Heart left ventricle (tissue), 16 donors: ENCODE data around the gene PPM1L. TPM values are rescaled to one million over a fixed set of nuclear protein-coding genes. Genes with fewer than 3 reads are reported as not detected.

ENCODE experiments used
- ATAC-seq, 4 donors: fragments of 200-7000 bp; cut with Tn5 transposase; one replicate each; pipeline ENCODE4 v1.9.1; 2020 to 2022; ENCODE audit warnings: moderate library complexity in 4 of 4, mild to moderate bottlenecking in 3 of 4, moderate number of reproducible peaks in 1 of 4
- DNase-seq, 5 donors: peaks; one replicate each; pipeline ENCODE4 v3.0.0-alpha.2; 2020
- H3K27ac ChIP-seq, 12 donors: fragments of 200-600 bp; sonication (generic) in 4 of 12; one replicate each; pipeline versions ENCODE4 v1.5.0 to v1.8.0; 2016 to 2022; ENCODE audit warnings: mild to moderate bottlenecking in 2 of 12
- H3K27me3 ChIP-seq, 9 donors: fragments of 200-600 bp; sonication (generic) in 2 of 9; one replicate each; pipeline versions ENCODE4 v1.5.1 to v1.8.0; 2016 to 2022; ENCODE audit warnings: mild to moderate bottlenecking in 3 of 9
- H3K36me3 ChIP-seq, 9 donors: fragments of 200-600 bp; sonication (generic) in 2 of 9; one replicate each; pipeline versions ENCODE4 v1.5.0 to v1.8.0; 2018 to 2022; ENCODE audit warnings: mild to moderate bottlenecking in 2 of 9
- H3K4me1 ChIP-seq, 12 donors: fragments of 200-600 bp; sonication (generic) in 4 of 12; one replicate each; pipeline versions ENCODE4 v1.5.0 to v1.8.0; 2016 to 2022; ENCODE audit warnings: mild to moderate bottlenecking in 3 of 12
- H3K4me3 ChIP-seq, 12 donors: fragments of 200-600 bp; sonication (generic) in 4 of 12; one replicate each; pipeline versions ENCODE4 v1.5.0 to v1.8.0; 2017 to 2022; ENCODE audit warnings: mild to moderate bottlenecking in 9 of 12, moderate library complexity in 4 of 12
- H3K9me3 ChIP-seq, 12 donors: fragments of 200-600 bp; sonication (generic) in 4 of 12; one replicate each; pipeline versions ENCODE4 v1.5.0 to v1.8.0; 2016 to 2022; ENCODE audit warnings: mild to moderate bottlenecking in 1 of 12
- POLR2A ChIP-seq, 2 donors: fragments of 450-650 bp; IDR thresholded peaks; one replicate each; pipeline ENCODE4 v1.6.1; 2017; ENCODE audit warnings: antibody characterized with exemption in 2 of 2, mild to moderate bottlenecking in 2 of 2, moderate library complexity in 2 of 2
- WGBS, 4 donors: extraction: QIAGEN DNeasy Blood & Tissue Kit in 2 of 4; methylation state at CpG; one replicate each; pipeline versions ENCODE4 v1.1.5 to v1.1.7; 2013 to 2018; 5-methylcytosine and 5-hydroxymethylcytosine counted together
- intact Hi-C, 10 donors: fragments of 100-400 bp; cut with DNase I; formaldehyde crosslinking; loops; one replicate each; pipeline versions ENCODE4 v1.11.1 to v1.14.2; 2022
- polyA plus RNA-seq, 2 donors: library from polyadenylated mRNA; stranded (reverse); fragments of 200-250 nt; gene quantifications; one replicate each; pipeline ENCODE4 v1.2.3, GENCODE V29; 2013
- total RNA-seq, 9 donors: library from RNA; depleted of rRNA in 2 of 9; stranded (reverse); fragments of >200 nt in 2 of 9; fragmentation: NEBNext Ultra II Directional in 3 of 9; extraction: Animal tissue kit (Norgen Biotek cat#: 25700) in 3 of 9; gene quantifications; one replicate each; pipeline versions ENCODE4 v1.1.0 to v1.2.4, GENCODE V29; 2016 to 2023
- TF ChIP-seq, protein P1 (sequence below), 12 donors: fragments of 200-600 bp; sonication (generic) in 4 of 12; IDR thresholded peaks; one replicate each; pipeline versions ENCODE4 v1.5.0 to v1.8.0; 2018 to 2022; ENCODE audit warnings: antibody characterized with exemption in 12 of 12, mild to moderate bottlenecking in 5 of 12
- donor health status: ischemic (EF 13 %, LVEDD 7.1; RV severe dilation, severe dysfunction).
- donor health status: healthy with polysubstance abuse.
- donor health status: DM: no; HTN: yes; CAD: no.
- donor health status: DM: no; HTN: no; CAD: no.
- donor health status: ischemic (EF 25% LVEDD 6.9; RV normal size, moderate dysfunction).
- donor health status: ischemic (EF 25% LVEDD 5.7; RV mildly dilated, moderate dysfunction).
- donor health status: healthy.
- donor health status: DM: yes; HTN: yes; CAD: no.
- donor health status: ischemic (EF 35%, LVEDD 5.7; RV mildly dilated, moderate dysfunction).
- donor health status: nonischemic (EF 11% LVEDD 7.7; RV severe dilation, severe dysfunction).
- donor health status: DM: yes; HTN: yes; CAD: no.
- donor health status: PGD.
- donor health status: ischemic (EF 29% LVEDD 5.4; RV normal size, mild dysfunction).
- donor health status: nonischemic (EF 23%, LVEDD 6.1; RV moderate dilation, normal function).

Gene PPM1L
- total and polyA plus RNA-seq, 11 donors, result 6.2 to 89.6 (median 41.7) TPM

DNA sequence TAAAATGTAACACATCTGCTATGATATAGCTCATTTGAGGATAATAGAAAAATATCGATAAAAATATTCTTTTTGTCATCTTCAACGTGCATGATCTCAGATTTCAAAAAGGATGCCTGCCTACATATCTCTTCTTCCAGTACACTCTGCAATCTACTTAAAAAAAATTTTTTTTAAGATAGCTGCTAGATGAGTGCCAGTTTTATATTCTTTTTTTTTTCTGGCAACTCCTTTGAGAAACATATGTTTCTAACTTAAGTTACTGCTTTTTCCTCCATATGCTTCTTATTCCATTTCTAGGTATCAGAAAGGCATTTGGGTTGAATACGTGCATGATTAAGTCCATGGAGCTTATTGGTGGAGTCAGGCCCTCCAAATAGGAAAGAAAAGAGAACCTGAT lies 160.4 kb downstream of the PPM1L start:
- intact Hi-C loops, result no loop called here
- 86 to 92% (median 89%) methylated on average over 3 of the region's 3 CpGs for WGBS, 4 donors
- H3K36me3 ChIP-seq, result no peaks in the 10 kb centered on the region

DNA sequence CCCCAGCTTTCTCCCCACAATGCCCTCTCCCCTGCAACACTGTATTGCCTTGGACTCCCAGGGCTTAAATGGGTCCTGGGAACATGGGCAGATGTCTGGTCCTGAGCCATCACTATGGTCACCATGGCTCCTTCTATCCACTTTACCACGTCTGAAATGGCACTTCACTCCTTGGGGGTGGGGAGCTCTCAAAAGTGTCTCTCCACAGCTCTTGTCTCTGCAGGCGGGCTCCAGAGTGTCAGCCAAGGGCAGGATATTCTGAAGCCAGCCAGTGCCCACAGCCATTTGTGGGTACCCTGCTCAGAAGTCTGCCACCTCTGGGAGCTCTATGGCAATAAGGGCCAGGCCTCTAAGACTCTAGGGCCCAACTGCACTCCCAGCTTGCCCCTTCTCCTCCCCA lies 163.9 kb downstream of the PPM1L start:
- no peak overlapping the region for H3K4me3 ChIP-seq
- H3K27ac ChIP-seq, result no peak overlapping the region
- intact Hi-C loops, result loop anchor here in 6 of 10 donors (5.0 to 10.0 kb wide), 4 partner anchors 163 to 505 kb away; partner anchors contain the start of gene PPM1L (in 2 of the 6)
- WGBS, 4 donors, result 43 to 68% (median 57%) methylated on average over 2 of the region's 2 CpGs
- no peaks in the 10 kb centered on the region for H3K27me3 ChIP-seq
- DNase-seq (peak in 2 of 5 donors; percentile 28 to 29), ATAC-seq (peak; percentile 22 to 66 (median 37))
- TF ChIP-seq, protein P1, sequence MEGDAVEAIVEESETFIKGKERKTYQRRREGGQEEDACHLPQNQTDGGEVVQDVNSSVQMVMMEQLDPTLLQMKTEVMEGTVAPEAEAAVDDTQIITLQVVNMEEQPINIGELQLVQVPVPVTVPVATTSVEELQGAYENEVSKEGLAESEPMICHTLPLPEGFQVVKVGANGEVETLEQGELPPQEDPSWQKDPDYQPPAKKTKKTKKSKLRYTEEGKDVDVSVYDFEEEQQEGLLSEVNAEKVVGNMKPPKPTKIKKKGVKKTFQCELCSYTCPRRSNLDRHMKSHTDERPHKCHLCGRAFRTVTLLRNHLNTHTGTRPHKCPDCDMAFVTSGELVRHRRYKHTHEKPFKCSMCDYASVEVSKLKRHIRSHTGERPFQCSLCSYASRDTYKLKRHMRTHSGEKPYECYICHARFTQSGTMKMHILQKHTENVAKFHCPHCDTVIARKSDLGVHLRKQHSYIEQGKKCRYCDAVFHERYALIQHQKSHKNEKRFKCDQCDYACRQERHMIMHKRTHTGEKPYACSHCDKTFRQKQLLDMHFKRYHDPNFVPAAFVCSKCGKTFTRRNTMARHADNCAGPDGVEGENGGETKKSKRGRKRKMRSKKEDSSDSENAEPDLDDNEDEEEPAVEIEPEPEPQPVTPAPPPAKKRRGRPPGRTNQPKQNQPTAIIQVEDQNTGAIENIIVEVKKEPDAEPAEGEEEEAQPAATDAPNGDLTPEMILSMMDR (IDR thresholded peaks at IDR 0.05), result no peak
- no peak for TF ChIP-seq POLR2A (IDR thresholded peaks at IDR 0.05)
- no peaks in the 10 kb centered on the region for H3K9me3 ChIP-seq
- H3K4me1 ChIP-seq, result peaks cover 0 to 33% (median 5%) of the 10 kb centered on the region in 12 donors
- H3K36me3 ChIP-seq, result no peaks in the 10 kb centered on the region

More for the DNA sequence above, 160.4 kb downstream of the PPM1L start:
- Histone ChIP-seq H3K9me3 (no peaks in the 10 kb centered on the region), H3K4me3 (no peak overlapping the region), H3K4me1 (peaks cover 0 to 22% (median 4%) of the 10 kb centered on the region in 12 donors), H3K27me3 (no peaks in the 10 kb centered on the region), H3K27ac (no peak overlapping the region)
- ATAC-seq, result no peak
- no peak for DNase-seq
- TF ChIP-seq, protein P1 (IDR thresholded peaks at IDR 0.05), result no peak
- no peak for TF ChIP-seq POLR2A (IDR thresholded peaks at IDR 0.05)

DNA sequence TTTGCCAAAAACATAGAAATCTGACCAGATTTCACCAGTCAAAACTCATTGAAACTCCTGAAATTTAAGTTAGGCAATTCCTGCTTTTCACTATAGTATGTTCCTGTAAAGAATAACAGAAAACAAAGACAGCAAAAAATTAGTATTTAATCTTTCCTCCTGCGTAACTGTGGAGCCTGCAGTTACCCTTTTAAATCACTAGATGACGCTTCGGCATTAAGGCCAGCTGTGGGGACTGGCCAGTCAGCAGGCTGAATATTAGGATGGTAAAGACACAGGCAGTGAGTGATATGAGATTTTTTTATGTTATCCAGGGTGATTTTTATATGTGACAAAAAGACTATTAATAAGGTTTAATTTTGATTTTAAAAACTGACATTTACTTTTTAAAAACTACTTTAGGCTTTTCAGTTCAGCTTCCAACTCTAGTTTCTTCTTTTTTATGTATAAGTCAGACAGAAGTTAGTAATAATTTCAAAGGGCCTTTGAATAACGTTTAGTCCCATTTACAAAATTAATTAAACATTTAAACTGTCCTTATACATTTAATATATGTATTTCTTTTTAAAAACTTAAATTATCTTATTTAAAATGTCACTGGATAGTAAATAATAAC lies 165.1 kb downstream of the PPM1L start:
- DNase-seq, result peak in 3 of 5 donors; percentile 26 to 38 (median 27)
- peak in 3 of 4 donors; percentile 67 to 83 (median 79) for ATAC-seq
- Histone ChIP-seq H3K27ac (no peak overlapping the region), H3K27me3 (no peaks in the 10 kb centered on the region), H3K9me3 (no peaks in the 10 kb centered on the region), H3K4me1 (peaks cover 0 to 39% (median 5%) of the 10 kb centered on the region in 12 donors), H3K36me3 (no peaks in the 10 kb centered on the region), H3K4me3 (no peak overlapping the region)
- intact Hi-C loops, result loop anchor here in 6 of 10 donors (5.0 to 10.0 kb wide), 4 partner anchors 164 to 504 kb away; partner anchors contain the start of gene PPM1L (in 2 of the 6)
- no peak for TF ChIP-seq POLR2A (IDR thresholded peaks at IDR 0.05)
- TF ChIP-seq, protein P1 (IDR thresholded peaks at IDR 0.05), result peak; percentile 67 to 92 (median 86)
- 25 to 32% (median 30%) methylated on average over 4 of the region's 4 CpGs for WGBS, 4 donors

DNA sequence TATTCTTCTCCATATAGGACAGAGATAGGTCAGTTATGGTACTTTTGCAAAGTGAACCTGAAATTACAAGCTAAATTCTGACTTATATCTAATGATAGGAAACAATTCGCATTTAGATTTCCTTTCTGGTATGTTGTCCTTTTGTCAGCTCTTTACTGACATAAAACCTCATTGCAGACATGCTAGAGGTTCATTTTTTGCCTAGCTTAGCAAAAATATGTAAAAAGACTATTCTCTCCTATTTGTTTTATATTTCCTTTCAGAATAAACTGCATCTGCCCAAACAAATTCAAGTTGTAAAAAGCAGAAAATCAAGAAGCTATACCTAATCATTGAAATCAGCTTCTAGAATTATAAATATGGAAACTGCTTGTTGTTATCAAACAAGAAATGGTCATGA lies 168.7 kb downstream of the PPM1L start:
- no peak overlapping the region for H3K4me3 ChIP-seq
- no peak overlapping the region for H3K27ac ChIP-seq
- TF ChIP-seq, protein P1 (IDR thresholded peaks at IDR 0.05), result no peak
- TF ChIP-seq POLR2A (IDR thresholded peaks at IDR 0.05), result no peak
- 72 to 83% (median 81%) methylated on average over 1 of the region's 1 CpG for WGBS, 4 donors
- intact Hi-C loops, result loop anchor here in 8 of 10 donors (5.0 to 10.0 kb wide), 5 partner anchors 167 to 500 kb away; partner anchors contain the start of gene PPM1L (in 7 of the 8)
- DNase-seq, result no peak
- H3K9me3 ChIP-seq, result no peaks in the 10 kb centered on the region
- no peaks in the 10 kb centered on the region for H3K27me3 ChIP-seq
- H3K4me1 ChIP-seq, result peaks cover 0 to 38% (median 7%) of the 10 kb centered on the region in 12 donors
- H3K36me3 ChIP-seq, result no peaks in the 10 kb centered on the region
- no peak for ATAC-seq
